Measurements from ENCODE around the gene VAV2. TPM values are rescaled to one million over a fixed set of nuclear protein-coding genes. Genes with fewer than 3 reads are reported as not detected.

Gene VAV2
- total RNA-seq, 1 experiment from 2014 or later = 24.7 TPM

- ChIA-PET CTCF (no interaction called here), POLR2A (interaction anchor here (0.6 kb wide), 1 partner anchor 105 kb away, joined by 3 read pairs; no protein-coding TSS in a partner anchor)
- no peak for ATAC-seq
- peaks cover 15% of the 10 kb centered on the region for H3K4me1 ChIP-seq (ENCODE audit: control insufficient read depth, insufficient read depth, low read length)
- no peak overlapping the region for H3K27ac ChIP-seq (ENCODE audit: low read length)
- intact Hi-C loops (cut with micrococcal nuclease; ENCODE audit: unreplicated experiment) = no loop called here
- BruUV-seq (replicated peaks) = no TSS peak
- no peak overlapping the region for H3K4me3 ChIP-seq (ENCODE audit: low read depth in 2 of 2, low read length in 2 of 2)
- no peaks in the 10 kb centered on the region for H3K36me3 ChIP-seq (ENCODE audit: control insufficient read depth, insufficient read depth, low read length)
- no peaks in the 10 kb centered on the region for H3K27me3 ChIP-seq (ENCODE audit: control insufficient read depth, insufficient read depth, low read length)
- in situ Hi-C loops (cut with HindIII; ENCODE audit: low pct_unique_long_range_greater_than_20kb, low sequenced_read_pairs) = no loop called here
- TF ChIP-seq REST (IDR thresholded peaks at IDR 0.05; ENCODE audit: insufficient read depth in 1 of 2, low read depth in 2 of 2, low read length in 1 of 2) (no peak), TCF7L2 (IDR thresholded peaks at IDR 0.05; ENCODE audit: low read depth, low read length) (no peak), POLR2AphosphoS5 (IDR thresholded peaks at IDR 0.05; ENCODE audit: low read depth, low read length) (no peak), SIN3A (IDR thresholded peaks at IDR 0.05; ENCODE audit: borderline replicate concordance, insufficient read depth, low read depth, low read length) (no peak)
- TF ChIP-seq, protein P1, sequence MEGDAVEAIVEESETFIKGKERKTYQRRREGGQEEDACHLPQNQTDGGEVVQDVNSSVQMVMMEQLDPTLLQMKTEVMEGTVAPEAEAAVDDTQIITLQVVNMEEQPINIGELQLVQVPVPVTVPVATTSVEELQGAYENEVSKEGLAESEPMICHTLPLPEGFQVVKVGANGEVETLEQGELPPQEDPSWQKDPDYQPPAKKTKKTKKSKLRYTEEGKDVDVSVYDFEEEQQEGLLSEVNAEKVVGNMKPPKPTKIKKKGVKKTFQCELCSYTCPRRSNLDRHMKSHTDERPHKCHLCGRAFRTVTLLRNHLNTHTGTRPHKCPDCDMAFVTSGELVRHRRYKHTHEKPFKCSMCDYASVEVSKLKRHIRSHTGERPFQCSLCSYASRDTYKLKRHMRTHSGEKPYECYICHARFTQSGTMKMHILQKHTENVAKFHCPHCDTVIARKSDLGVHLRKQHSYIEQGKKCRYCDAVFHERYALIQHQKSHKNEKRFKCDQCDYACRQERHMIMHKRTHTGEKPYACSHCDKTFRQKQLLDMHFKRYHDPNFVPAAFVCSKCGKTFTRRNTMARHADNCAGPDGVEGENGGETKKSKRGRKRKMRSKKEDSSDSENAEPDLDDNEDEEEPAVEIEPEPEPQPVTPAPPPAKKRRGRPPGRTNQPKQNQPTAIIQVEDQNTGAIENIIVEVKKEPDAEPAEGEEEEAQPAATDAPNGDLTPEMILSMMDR (IDR thresholded peaks at IDR 0.05) = no peak
- no peaks in the 10 kb centered on the region for H3K9me3 ChIP-seq (ENCODE audit: control insufficient read depth, insufficient read depth, low read depth, low read length)
- no peak for DNase-seq (ENCODE audit: low read depth, low spot score)
Observed at GRCh38 chr9:133888809-133889491, 103.2 kb downstream of the VAV2 start.

DNA sequence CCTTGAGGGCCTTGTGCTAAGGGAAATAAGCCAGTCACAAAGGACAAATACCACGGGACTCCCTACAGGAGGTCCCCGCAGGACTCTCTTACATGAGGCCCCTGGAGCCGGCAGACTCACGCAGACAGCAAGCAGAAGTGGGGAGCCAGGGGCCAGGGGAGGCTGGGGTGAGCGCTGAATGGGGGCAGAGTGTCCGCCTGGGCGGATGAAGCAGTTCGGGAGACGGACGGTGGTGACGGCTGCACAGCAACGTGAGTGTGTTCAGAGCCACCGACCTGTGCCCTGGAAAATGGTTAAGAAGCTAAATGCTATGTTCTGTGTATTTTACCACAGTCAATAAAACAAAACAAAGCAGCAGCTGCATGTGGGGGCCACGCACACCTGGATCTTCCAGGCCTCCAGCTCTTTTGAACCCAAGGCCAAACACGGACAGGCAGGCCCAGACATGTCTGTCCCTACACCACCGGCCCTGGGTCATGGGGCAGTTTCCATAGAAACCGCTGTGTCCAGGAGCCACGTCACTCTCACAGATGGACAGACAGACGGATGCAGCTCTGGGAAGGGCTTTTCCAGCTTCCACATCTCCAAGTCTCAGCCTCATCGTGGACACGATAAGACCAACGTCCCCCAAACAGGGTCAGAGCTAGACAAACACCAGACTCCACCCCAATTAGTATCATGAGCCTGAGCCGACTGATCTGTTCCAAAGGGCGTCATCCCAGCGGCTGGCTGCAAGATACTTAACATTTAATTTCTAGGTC, 103.9 kb downstream of the VAV2 start:
- no TSS peak for BruUV-seq (replicated peaks)
- Histone ChIP-seq H3K4me1 (ENCODE audit: control insufficient read depth, insufficient read depth, low read length) (peaks cover 15% of the 10 kb centered on the region), H3K27me3 (ENCODE audit: control insufficient read depth, insufficient read depth, low read length) (no peaks in the 10 kb centered on the region), H3K27ac (ENCODE audit: low read length) (no peak overlapping the region), H3K9me3 (ENCODE audit: control insufficient read depth, insufficient read depth, low read depth, low read length) (no peaks in the 10 kb centered on the region), H3K4me3 (ENCODE audit: low read depth in 2 of 2, low read length in 2 of 2) (no peak overlapping the region), H3K36me3 (ENCODE audit: control insufficient read depth, insufficient read depth, low read length) (no peaks in the 10 kb centered on the region)
- TF ChIP-seq, protein P1 (IDR thresholded peaks at IDR 0.05) = no peak
- no peak for TF ChIP-seq TCF7L2 (IDR thresholded peaks at IDR 0.05; ENCODE audit: low read depth, low read length)
- no peak for TF ChIP-seq POLR2AphosphoS5 (IDR thresholded peaks at IDR 0.05; ENCODE audit: low read depth, low read length)
- no peak for TF ChIP-seq SIN3A (IDR thresholded peaks at IDR 0.05; ENCODE audit: borderline replicate concordance, insufficient read depth, low read depth, low read length)
- in situ Hi-C loops (cut with HindIII; ENCODE audit: low pct_unique_long_range_greater_than_20kb, low sequenced_read_pairs) (no loop called here), intact Hi-C loops (cut with micrococcal nuclease; ENCODE audit: unreplicated experiment) (no loop called here)
- DNase-seq (ENCODE audit: low read depth, low spot score) (no peak), ATAC-seq (no peak)
- CTCF ChIA-PET = no interaction called here
- POLR2A ChIA-PET = interaction anchor here (0.6 kb wide), 1 partner anchor 105 kb away, joined by 3 read pairs; no protein-coding TSS in a partner anchor
